Smooth muscle cell (in vitro differentiated cells): ENCODE results near the gene TOLLIP. TPM values are rescaled to one million over a fixed set of nuclear protein-coding genes. Genes with fewer than 3 reads are reported as not detected.

ENCODE experiments used
- DNase-seq: peaks from one replicate; lab custom pipeline; 2025; ENCODE audit not compliant: unreplicated experiment; lab: John Stamatoyannopoulos, UW
- H2AFZ ChIP-seq: fragments of 200-600 bp; sonication (generic); 2 replicates; pipeline ENCODE4 v1.6.0; 2016; ENCODE audit warnings: antibody characterized with exemption, low read depth, mild to moderate bottlenecking
- H3F3A ChIP-seq: fragments of 200-600 bp; sonication (generic); 2 replicates; pipeline ENCODE4 v1.6.0; 2017; ENCODE audit warnings: antibody characterized with exemption, low read depth
- H3K27ac ChIP-seq: fragments of 200-600 bp; sonication (generic); 2 replicates; pipeline ENCODE4 v1.5.1; 2016; ENCODE audit warnings: low read depth, mild to moderate bottlenecking
- H3K27me3 ChIP-seq: fragments of 200-600 bp; sonication (generic); 2 replicates; pipeline ENCODE4 v1.6.1; 2016; ENCODE audit warnings: low read depth, mild to moderate bottlenecking
- H3K36me3 ChIP-seq: fragments of 200-600 bp; sonication (generic); 2 replicates; pipeline ENCODE4 v1.5.1; 2016; ENCODE audit warnings: low read depth
- H3K4me1 ChIP-seq: fragments of 200-600 bp; sonication (generic); 2 replicates; pipeline ENCODE4 v1.5.1; 2016; ENCODE audit warnings: low read depth
- H3K4me2 ChIP-seq: fragments of 200-600 bp; sonication (generic); 2 replicates; pipeline ENCODE4 v1.6.0; 2016; ENCODE audit warnings: mild to moderate bottlenecking
- H3K4me3 ChIP-seq: fragments of 200-600 bp; sonication (generic); 2 replicates; pipeline ENCODE4 v1.5.1; 2016; ENCODE audit warnings: mild to moderate bottlenecking
- H3K79me2 ChIP-seq: fragments of 200-600 bp; sonication (generic); 2 replicates; pipeline ENCODE4 v1.6.0; 2016; ENCODE audit warnings: low read depth, mild to moderate bottlenecking
- H3K9ac ChIP-seq: fragments of 200-600 bp; sonication (generic); 2 replicates; pipeline ENCODE4 v1.6.0; 2016; ENCODE audit warnings: low read depth
- H3K9me3 ChIP-seq: fragments of 200-600 bp; sonication (generic); replicated peaks from 2 replicates; pipeline ENCODE4 v1.5.1; 2016; ENCODE audit warnings: low read depth
- H4K20me1 ChIP-seq: fragments of 200-600 bp; sonication (generic); 2 replicates; pipeline ENCODE4 v1.6.0; 2016; ENCODE audit warnings: low read depth
- CTCF ChIP-seq: fragments of 200-600 bp; sonication (generic); IDR thresholded peaks from 2 replicates; pipeline ENCODE4 v1.5.1; 2017; ENCODE audit warnings: borderline replicate concordance, mild to moderate bottlenecking, antibody characterized with exemption; ENCODE audit not compliant: insufficient read depth, poor library complexity, severe bottlenecking
- WGBS: methylation state at CpG from one replicate; pipeline ENCODE4 v1.1.7; 2016; ENCODE audit warnings: low lambda C conversion rate; 5-methylcytosine and 5-hydroxymethylcytosine counted together
- polyA plus RNA-seq: library from polyadenylated mRNA; unstranded; fragments of >200 nt; fragmentation: Nextera tagmentation; extraction: Ambion mirVana; gene quantifications from 2 replicates; pipeline ENCODE4 v1.2.1, GENCODE V29; 2016
- total RNA-seq: library from RNA; depleted of rRNA; stranded (reverse); fragments of >200 nt; gene quantifications from 2 replicates; pipeline ENCODE4 v1.2.3, GENCODE V29; 2014

The TOLLIP gene
- total and polyA plus RNA-seq, 2 experiments from 2014 or later, result 20.3 to 63.0 TPM

- peak overlapping the region; percentile 46 for H3K4me3 ChIP-seq
- no peak overlapping the region for H2AFZ ChIP-seq
- DNase-seq, result no peak
- no peaks in the 10 kb centered on the region for H3K79me2 ChIP-seq
- no peaks in the 10 kb centered on the region for H3K36me3 ChIP-seq
- no peak for TF ChIP-seq CTCF
- no peak overlapping the region for H3K27ac ChIP-seq
- H3K9me3 ChIP-seq, result no peaks in the 10 kb centered on the region
- 90% methylated on average over 10 of the region's 10 CpGs for WGBS
- peak overlapping the region; percentile 89 for H3K4me2 ChIP-seq
- H3K27me3 ChIP-seq, result no peaks in the 10 kb centered on the region
- H3K9ac ChIP-seq, result no peak overlapping the region
- peaks cover 7% of the 10 kb centered on the region for H3K4me1 ChIP-seq
- H3F3A ChIP-seq, result no peaks in the 10 kb centered on the region
- H4K20me1 ChIP-seq, result no peaks in the 10 kb centered on the region
Observed at GRCh38 chr11:1335264-1335810, 25.9 kb upstream of the TOLLIP start.

- Histone ChIP-seq H3K4me1 (peaks cover 7% of the 10 kb centered on the region), H3F3A (no peaks in the 10 kb centered on the region), H3K4me2 (no peak overlapping the region), H3K9me3 (no peaks in the 10 kb centered on the region), H4K20me1 (no peaks in the 10 kb centered on the region), H2AFZ (no peak overlapping the region), H3K27me3 (no peaks in the 10 kb centered on the region), H3K9ac (no peak overlapping the region), H3K4me3 (no peak overlapping the region), H3K36me3 (no peaks in the 10 kb centered on the region), H3K79me2 (no peaks in the 10 kb centered on the region), H3K27ac (no peak overlapping the region)
- 95% methylated on average over 10 of the region's 10 CpGs for WGBS
- no peak for DNase-seq
- TF ChIP-seq CTCF, result no peak
Observed at GRCh38 chr11:1333860-1334259, 24.4 kb upstream of the TOLLIP start.

- no peaks in the 10 kb centered on the region for H3K9me3 ChIP-seq
- no peak overlapping the region for H3K4me2 ChIP-seq
- H3K27me3 ChIP-seq, result no peaks in the 10 kb centered on the region
- no peak for TF ChIP-seq CTCF
- no peaks in the 10 kb centered on the region for H3K36me3 ChIP-seq
- WGBS, result 91% methylated on average over 10 of the region's 10 CpGs
- H3F3A ChIP-seq, result no peaks in the 10 kb centered on the region
- no peaks in the 10 kb centered on the region for H4K20me1 ChIP-seq
- H2AFZ ChIP-seq, result no peak overlapping the region
- H3K9ac ChIP-seq, result no peak overlapping the region
- no peak overlapping the region for H3K4me3 ChIP-seq
- H3K27ac ChIP-seq, result no peak overlapping the region
- H3K4me1 ChIP-seq, result peaks cover 7% of the 10 kb centered on the region
- DNase-seq, result no peak
- H3K79me2 ChIP-seq, result no peaks in the 10 kb centered on the region
Observed at GRCh38 chr11:1333091-1333772, 23.8 kb upstream of the TOLLIP start.

GRCh38 chr11:1330473-1330872, 21.0 kb upstream of the TOLLIP start:
- DNase-seq, result no peak
- peaks cover 1% of the 10 kb centered on the region for H3K4me1 ChIP-seq
- 92% methylated on average over 6 of the region's 6 CpGs for WGBS
- no peak overlapping the region for H3K4me2 ChIP-seq
- H3K36me3 ChIP-seq, result no peaks in the 10 kb centered on the region
- H3K27ac ChIP-seq, result no peak overlapping the region
- no peaks in the 10 kb centered on the region for H4K20me1 ChIP-seq
- no peaks in the 10 kb centered on the region for H3K9me3 ChIP-seq
- no peaks in the 10 kb centered on the region for H3F3A ChIP-seq
- no peaks in the 10 kb centered on the region for H3K79me2 ChIP-seq
- no peak overlapping the region for H3K9ac ChIP-seq
- no peak overlapping the region for H2AFZ ChIP-seq
- no peaks in the 10 kb centered on the region for H3K27me3 ChIP-seq
- TF ChIP-seq CTCF, result no peak
- no peak overlapping the region for H3K4me3 ChIP-seq
